DMS114 treated with DMSO at 0.1 percent for 48 hours (cell line): ENCODE measurements around the gene MLST8.
"Not testable (repeated sequence)": the region's sequence is repeated elsewhere in the genome, so short reads cannot be mapped to it uniquely, and the experiment has no call there.

ENCODE experiments used
- DNase-seq: peaks from one replicate; lab custom pipeline; 2025; ENCODE audit not compliant: unreplicated experiment; lab: John Stamatoyannopoulos, UW

The MLST8 gene

GRCh38 chr16:2189252-2189893 lies 15.9 kb upstream of the MLST8 start:
- no peak for DNase-seq

GRCh38 chr16:2190002-2190658 lies 15.1 kb upstream of the MLST8 start:
- DNase-seq = no peak

GRCh38 chr16:2190659-2191445 lies 14.4 kb upstream of the MLST8 start:
- DNase-seq = no peak

- DNase-seq = no peak
Observed at GRCh38 chr16:2191446-2191706, 13.9 kb upstream of the MLST8 start.

- DNase-seq = no peak
Observed at GRCh38 chr16:2194166-2194834, 11.0 kb upstream of the MLST8 start.

GRCh38 chr16:2194852-2195321 lies 10.4 kb upstream of the MLST8 start:
- no peak for DNase-seq

GRCh38 chr16:2195322-2196161 lies 9.7 kb upstream of the MLST8 start:
- no peak for DNase-seq

GRCh38 chr16:2196162-2196980 lies 8.9 kb upstream of the MLST8 start, which contains the start of gene CASKIN1:
Gene CASKIN1, minus strand, starts transcription at chr16:2196605. Its CDS starts 173 bp downstream, at chr16:2196432.
- DNase-seq = no peak

- no peak for DNase-seq
Observed at GRCh38 chr16:2196981-2197511, 8.2 kb upstream of the MLST8 start.

GRCh38 chr16:2197765-2198164 lies 7.5 kb upstream of the MLST8 start:
- DNase-seq = no peak

GRCh38 chr16:2198283-2198682 lies 7.0 kb upstream of the MLST8 start:
- no peak for DNase-seq

GRCh38 chr16:2199095-2199494 lies 6.2 kb upstream of the MLST8 start:
- no peak for DNase-seq

GRCh38 chr16:2199621-2200139 lies 5.6 kb upstream of the MLST8 start:
- DNase-seq = no peak

- no peak for DNase-seq
Observed at GRCh38 chr16:2200313-2200712, 4.9 kb upstream of the MLST8 start.

- DNase-seq = not testable (repeated sequence)
Observed at GRCh38 chr16:2203119-2203688, 2.0 kb upstream of the MLST8 start.

GRCh38 chr16:2204416-2205103 lies 694 bp upstream of the MLST8 start:
- DNase-seq = no peak

GRCh38 chr16:2205967-2206313 lies 686 bp downstream of the MLST8 start:
- no peak for DNase-seq

GRCh38 chr16:2206420-2206779 lies 1.1 kb downstream of the MLST8 start:
- no peak for DNase-seq
